ENCODE data around the gene NDUFB10.
"Not testable (repeated sequence)": the region's sequence is repeated elsewhere in the genome, so short reads cannot be mapped to it uniquely, and the experiment has no call there.

The NDUFB10 gene

GRCh38 chr16:1938316-1938715, 21.0 kb upstream of the NDUFB10 start:
- Histone ChIP-seq H3K9me3 (ENCODE audit: insufficient read depth, low read length) (no peaks in the 10 kb centered on the region), H3K4me3 (ENCODE audit: insufficient read length, low read depth) (no peak overlapping the region), H3K9ac (ENCODE audit: insufficient read length, low read depth) (no peak overlapping the region), H3K4me1 (ENCODE audit: insufficient read depth, insufficient read length) (peaks cover 29% of the 10 kb centered on the region), H3K36me3 (ENCODE audit: insufficient read depth, insufficient read length, low read length) (peaks cover 40% of the 10 kb centered on the region), H3K27me3 (ENCODE audit: insufficient read depth, insufficient read length) (no peaks in the 10 kb centered on the region)
- DNase-seq (ENCODE audit: low read depth, low spot score) = no peak
- no peak for TF ChIP-seq SUZ12 (IDR thresholded peaks at IDR 0.05; ENCODE audit: extremely low read depth, insufficient read depth, insufficient read length)
- TF ChIP-seq ZNF274 (IDR thresholded peaks at IDR 0.05; ENCODE audit: low read depth, low read length) = no peak
- no peak for TF ChIP-seq YY1 (IDR thresholded peaks at IDR 0.05; ENCODE audit: insufficient read depth, insufficient read length)

GRCh38 chr16:1938910-1939309, 20.4 kb upstream of the NDUFB10 start:
- no peak overlapping the region for H3K4me3 ChIP-seq (ENCODE audit: insufficient read length, low read depth)
- peaks cover 27% of the 10 kb centered on the region for H3K4me1 ChIP-seq (ENCODE audit: insufficient read depth, insufficient read length)
- H3K9ac ChIP-seq (ENCODE audit: insufficient read length, low read depth) = no peak overlapping the region
- no peaks in the 10 kb centered on the region for H3K27me3 ChIP-seq (ENCODE audit: insufficient read depth, insufficient read length)
- DNase-seq (ENCODE audit: low read depth, low spot score) = no peak
- no peaks in the 10 kb centered on the region for H3K9me3 ChIP-seq (ENCODE audit: insufficient read depth, low read length)
- no peak for TF ChIP-seq YY1 (IDR thresholded peaks at IDR 0.05; ENCODE audit: insufficient read depth, insufficient read length)
- H3K36me3 ChIP-seq (ENCODE audit: insufficient read depth, insufficient read length, low read length) = peaks cover 40% of the 10 kb centered on the region

DNA sequence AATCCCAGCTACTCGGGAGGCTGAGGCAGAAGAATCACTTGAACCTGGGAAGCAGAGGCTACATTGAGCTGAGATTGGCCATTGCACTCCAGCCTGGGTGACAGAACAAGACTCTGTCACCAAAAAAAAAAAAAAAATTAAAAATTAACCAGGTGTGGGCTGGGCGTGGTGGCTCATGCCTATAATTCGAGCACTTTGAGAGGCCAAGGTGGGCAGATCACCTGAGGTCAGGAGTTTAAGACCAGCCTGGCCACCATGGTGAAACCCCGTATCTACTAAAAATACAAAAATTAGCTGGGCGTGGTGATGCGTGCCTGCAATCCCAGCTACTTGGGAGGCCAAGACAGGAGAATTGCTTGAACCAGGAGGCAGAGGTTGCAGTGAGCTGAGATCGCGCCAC, 19.5 kb upstream of the NDUFB10 start:
- DNase-seq (ENCODE audit: low read depth, low spot score); H3K4me3 ChIP-seq (ENCODE audit: insufficient read length, low read depth); H3K9ac ChIP-seq (ENCODE audit: insufficient read length, low read depth); H3K9me3 ChIP-seq (ENCODE audit: insufficient read depth, low read length); H3K27me3 ChIP-seq (ENCODE audit: insufficient read depth, insufficient read length): not testable (repeated sequence)
- Histone ChIP-seq H3K4me1 (ENCODE audit: insufficient read depth, insufficient read length) (peaks cover 29% of the 10 kb centered on the region), H3K36me3 (ENCODE audit: insufficient read depth, insufficient read length, low read length) (peaks cover 40% of the 10 kb centered on the region)

DNA sequence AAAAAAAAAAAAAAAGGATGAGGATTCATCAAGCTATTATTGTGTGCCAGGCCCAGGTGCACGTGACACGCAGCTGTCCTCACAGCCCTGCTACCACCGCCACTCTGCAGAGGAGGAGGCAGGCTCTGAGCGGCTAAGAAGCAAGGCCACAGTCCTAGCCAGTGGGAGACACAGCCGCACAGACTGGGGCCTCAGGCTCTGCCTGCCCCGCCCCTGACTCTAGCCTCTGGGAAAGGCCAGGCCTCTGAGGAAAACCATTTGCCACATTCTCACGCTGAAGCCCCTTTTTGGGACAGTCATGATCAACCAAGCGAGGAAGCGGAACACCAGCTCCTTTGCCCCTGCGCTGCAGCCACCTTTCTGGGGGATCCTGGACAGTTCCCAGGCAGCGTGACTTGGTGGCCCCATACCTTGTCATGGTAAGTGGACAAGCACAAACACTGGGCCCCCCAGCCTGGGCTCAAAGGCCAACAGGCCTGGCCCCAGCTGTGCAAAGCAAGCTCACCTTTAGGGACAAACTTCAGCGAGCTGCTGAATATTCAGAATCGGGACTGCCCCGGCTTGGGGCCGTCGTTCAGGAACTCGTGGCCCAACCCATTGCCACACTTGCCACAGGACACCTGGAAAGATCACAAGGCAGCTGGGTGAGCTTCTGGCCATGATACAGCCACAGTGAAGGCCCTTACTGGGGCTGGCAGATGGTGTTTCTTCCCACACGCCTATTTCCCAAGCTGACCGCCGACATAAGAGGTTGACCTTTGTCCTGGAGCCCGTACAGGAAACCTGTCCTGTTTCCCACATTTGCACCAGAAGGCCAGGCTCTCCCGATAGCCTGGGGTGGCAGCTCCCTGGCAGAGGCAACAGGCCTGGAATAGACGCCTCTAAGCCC, 18.8 kb upstream of the NDUFB10 start:
- Histone ChIP-seq H3K4me3 (ENCODE audit: insufficient read length, low read depth) (no peak overlapping the region), H3K36me3 (ENCODE audit: insufficient read depth, insufficient read length, low read length) (peaks cover 40% of the 10 kb centered on the region), H3K9ac (ENCODE audit: insufficient read length, low read depth) (peak overlapping the region; percentile 93), H3K27me3 (ENCODE audit: insufficient read depth, insufficient read length) (no peaks in the 10 kb centered on the region), H3K4me1 (ENCODE audit: insufficient read depth, insufficient read length) (peaks cover 27% of the 10 kb centered on the region), H3K9me3 (ENCODE audit: insufficient read depth, low read length) (no peaks in the 10 kb centered on the region)
- TF ChIP-seq SUZ12 (IDR thresholded peaks at IDR 0.05; ENCODE audit: extremely low read depth, insufficient read depth, insufficient read length) (no peak), YY1 (IDR thresholded peaks at IDR 0.05; ENCODE audit: insufficient read depth, insufficient read length) (no peak), ZNF274 (IDR thresholded peaks at IDR 0.05; ENCODE audit: low read depth, low read length) (no peak)
- no peak for DNase-seq (ENCODE audit: low read depth, low spot score)

GRCh38 chr16:1941162-1942046, 17.9 kb upstream of the NDUFB10 start:
- TF ChIP-seq YY1 (IDR thresholded peaks at IDR 0.05; ENCODE audit: insufficient read depth, insufficient read length) (no peak), ZNF274 (IDR thresholded peaks at IDR 0.05; ENCODE audit: low read depth, low read length) (no peak), SUZ12 (IDR thresholded peaks at IDR 0.05; ENCODE audit: extremely low read depth, insufficient read depth, insufficient read length) (no peak)
- H3K4me1 ChIP-seq (ENCODE audit: insufficient read depth, insufficient read length) = peaks cover 28% of the 10 kb centered on the region
- DNase-seq (ENCODE audit: low read depth, low spot score) = no peak
- H3K27me3 ChIP-seq (ENCODE audit: insufficient read depth, insufficient read length) = no peaks in the 10 kb centered on the region
- H3K9ac ChIP-seq (ENCODE audit: insufficient read length, low read depth) = peak overlapping the region; percentile 93
- H3K9me3 ChIP-seq (ENCODE audit: insufficient read depth, low read length) = no peaks in the 10 kb centered on the region
- H3K4me3 ChIP-seq (ENCODE audit: insufficient read length, low read depth) = peak overlapping the region; percentile 85
- H3K36me3 ChIP-seq (ENCODE audit: insufficient read depth, insufficient read length, low read length) = peaks cover 40% of the 10 kb centered on the region

GRCh38 chr16:1942047-1942809, 17.1 kb upstream of the NDUFB10 start:
- TF ChIP-seq SUZ12 (IDR thresholded peaks at IDR 0.05; ENCODE audit: extremely low read depth, insufficient read depth, insufficient read length) (no peak), YY1 (IDR thresholded peaks at IDR 0.05; ENCODE audit: insufficient read depth, insufficient read length) (no peak), ZNF274 (IDR thresholded peaks at IDR 0.05; ENCODE audit: low read depth, low read length) (no peak)
- no peaks in the 10 kb centered on the region for H3K27me3 ChIP-seq (ENCODE audit: insufficient read depth, insufficient read length)
- no peak for DNase-seq (ENCODE audit: low read depth, low spot score)
- peak overlapping the region; percentile 93 for H3K9ac ChIP-seq (ENCODE audit: insufficient read length, low read depth)
- peak overlapping the region; percentile 85 for H3K4me3 ChIP-seq (ENCODE audit: insufficient read length, low read depth)
- H3K4me1 ChIP-seq (ENCODE audit: insufficient read depth, insufficient read length) = peaks cover 28% of the 10 kb centered on the region
- H3K36me3 ChIP-seq (ENCODE audit: insufficient read depth, insufficient read length, low read length) = peaks cover 36% of the 10 kb centered on the region
- no peaks in the 10 kb centered on the region for H3K9me3 ChIP-seq (ENCODE audit: insufficient read depth, low read length)

Measured in NT2/D1 (cell line).